Central memory CD4-positive, alpha-beta T cell (primary cell): Measurements from ENCODE around the gene GLCE.
"Not testable (repeated sequence)": the region's sequence is repeated elsewhere in the genome, so short reads cannot be mapped to it uniquely, and the experiment has no call there.

Experiments used
- DNase-seq: peaks from one replicate; pipeline ENCODE4 v3.0.0; 2022

GLCE gene

DNA sequence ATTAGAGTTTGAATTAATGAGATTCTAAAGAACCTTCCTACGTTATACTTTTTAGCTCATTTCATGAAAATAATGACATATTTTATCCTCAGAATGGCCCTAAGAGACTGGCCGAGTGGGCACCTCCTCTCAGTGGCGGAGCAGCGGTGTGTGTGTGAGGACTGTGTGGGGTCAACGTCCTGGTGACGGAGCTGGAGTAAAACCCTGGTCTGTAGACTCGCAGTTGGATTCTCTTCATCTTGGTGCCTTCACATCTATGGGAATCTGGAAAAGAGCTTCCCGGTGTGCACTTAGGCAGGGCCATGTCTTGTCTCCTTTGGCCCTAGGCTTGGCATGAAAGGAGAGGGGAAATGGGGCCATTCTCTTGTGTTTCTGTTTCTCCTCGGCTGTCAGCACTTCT lies 116.9 kb downstream of the GLCE start:
- no peak for DNase-seq

GRCh38 chr15:69279636-69280035 lies 119.2 kb downstream of the GLCE start:
- no peak for DNase-seq

DNA sequence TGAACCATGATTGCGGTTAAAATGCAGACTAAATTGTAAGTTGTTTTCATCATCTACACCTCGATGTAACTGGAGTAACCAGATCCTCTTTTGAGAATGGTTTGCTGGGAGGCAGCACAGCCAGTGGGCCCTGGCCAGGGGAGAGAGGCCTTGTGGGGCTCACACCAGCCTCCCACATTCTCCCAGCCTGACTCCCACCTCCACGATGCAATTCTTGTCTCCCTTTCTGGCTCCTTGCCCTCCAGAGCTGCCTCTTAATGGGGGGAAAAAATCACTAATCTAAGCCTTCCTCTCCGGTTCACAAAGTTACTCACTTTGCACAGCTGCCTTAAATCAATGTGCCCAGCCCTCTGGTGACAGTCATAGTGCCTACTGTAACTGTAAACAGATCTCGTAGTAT lies 120.3 kb downstream of the GLCE start:
- no peak for DNase-seq

GRCh38 chr15:69282104-69282743 lies 121.8 kb downstream of the GLCE start:
- no peak for DNase-seq

GRCh38 chr15:69285834-69286233 lies 125.4 kb downstream of the GLCE start:
- no peak for DNase-seq

- no peak for DNase-seq
These were observed 127.6 kb downstream of the GLCE start for GRCh38 chr15:69288011-69288410.

DNA sequence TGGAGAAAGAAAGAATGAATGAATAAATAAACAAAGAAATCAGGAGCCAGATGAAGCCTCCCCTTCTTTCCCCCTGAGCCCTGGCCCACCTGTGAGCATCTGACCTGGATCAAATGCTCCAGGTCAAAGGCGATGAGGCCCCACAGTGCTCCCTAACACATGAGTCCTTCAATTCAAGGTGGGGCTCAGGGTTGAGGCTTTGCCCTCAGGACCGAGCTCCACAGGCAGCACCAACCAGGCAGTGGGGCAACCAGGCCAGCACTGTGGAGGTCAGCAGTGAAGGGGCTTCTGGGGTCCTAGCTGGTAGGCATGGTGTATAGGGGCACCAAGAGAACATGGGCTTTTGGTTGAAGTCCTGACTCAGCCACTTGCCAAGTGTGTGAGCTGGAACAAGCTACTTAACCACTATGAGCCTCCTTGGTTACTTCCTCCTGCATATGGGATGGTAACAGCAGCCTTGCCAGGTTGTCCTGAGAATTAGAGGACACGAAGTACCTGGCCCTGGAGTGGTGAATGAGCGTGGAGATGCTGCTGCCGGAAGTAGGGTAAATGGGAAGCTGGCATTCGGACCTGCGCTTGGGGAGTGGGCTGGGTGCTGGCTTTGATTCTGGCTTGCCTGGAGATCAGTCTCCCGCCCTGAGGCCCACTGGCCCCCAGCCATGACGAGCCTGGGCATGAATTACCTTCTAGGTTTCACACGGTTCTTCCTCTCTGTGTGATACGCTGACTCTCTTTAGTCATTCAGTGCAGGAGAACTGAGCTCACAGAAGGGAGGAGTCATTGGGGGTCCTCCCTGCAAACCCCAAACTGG lies 128.3 kb downstream of the GLCE start:
- DNase-seq: no peak

DNA sequence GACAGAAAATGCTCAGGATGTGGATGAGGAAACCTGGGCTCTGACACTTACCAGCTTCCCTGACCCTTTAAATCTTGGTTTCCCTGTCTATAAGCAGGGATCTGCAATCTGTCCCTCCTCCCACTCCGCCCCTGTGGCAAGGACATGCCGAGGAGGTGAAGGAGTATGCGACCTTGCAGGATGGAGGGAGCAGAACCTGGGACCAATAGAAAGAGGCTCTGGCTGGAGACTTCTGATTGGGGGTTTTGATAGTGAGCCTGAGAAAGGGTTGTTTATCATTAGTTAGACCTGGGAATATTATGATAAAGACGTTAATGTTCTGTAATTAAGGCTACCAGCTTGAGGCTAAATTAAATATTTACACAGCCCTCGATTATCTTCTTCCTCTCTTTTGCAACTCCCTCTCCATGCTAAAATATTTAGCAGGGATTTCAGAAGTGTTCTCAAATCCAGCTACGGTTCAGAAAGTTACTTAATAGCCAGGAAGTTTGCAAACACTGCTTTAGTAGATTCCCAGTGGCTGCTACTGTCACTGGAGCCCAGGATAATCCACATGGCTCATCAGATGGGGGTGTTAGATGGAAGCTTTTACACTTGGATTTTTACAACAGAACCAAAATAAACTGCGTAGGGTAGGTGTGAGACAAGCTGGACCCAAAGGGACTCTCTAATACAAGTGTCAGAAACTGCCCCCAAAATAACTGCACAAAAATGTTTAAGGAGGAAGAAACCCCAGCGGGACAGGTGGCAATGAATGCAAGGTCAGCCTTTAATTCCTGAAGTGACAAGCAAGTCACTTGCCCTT lies 129.1 kb downstream of the GLCE start:
- no peak for DNase-seq

DNA sequence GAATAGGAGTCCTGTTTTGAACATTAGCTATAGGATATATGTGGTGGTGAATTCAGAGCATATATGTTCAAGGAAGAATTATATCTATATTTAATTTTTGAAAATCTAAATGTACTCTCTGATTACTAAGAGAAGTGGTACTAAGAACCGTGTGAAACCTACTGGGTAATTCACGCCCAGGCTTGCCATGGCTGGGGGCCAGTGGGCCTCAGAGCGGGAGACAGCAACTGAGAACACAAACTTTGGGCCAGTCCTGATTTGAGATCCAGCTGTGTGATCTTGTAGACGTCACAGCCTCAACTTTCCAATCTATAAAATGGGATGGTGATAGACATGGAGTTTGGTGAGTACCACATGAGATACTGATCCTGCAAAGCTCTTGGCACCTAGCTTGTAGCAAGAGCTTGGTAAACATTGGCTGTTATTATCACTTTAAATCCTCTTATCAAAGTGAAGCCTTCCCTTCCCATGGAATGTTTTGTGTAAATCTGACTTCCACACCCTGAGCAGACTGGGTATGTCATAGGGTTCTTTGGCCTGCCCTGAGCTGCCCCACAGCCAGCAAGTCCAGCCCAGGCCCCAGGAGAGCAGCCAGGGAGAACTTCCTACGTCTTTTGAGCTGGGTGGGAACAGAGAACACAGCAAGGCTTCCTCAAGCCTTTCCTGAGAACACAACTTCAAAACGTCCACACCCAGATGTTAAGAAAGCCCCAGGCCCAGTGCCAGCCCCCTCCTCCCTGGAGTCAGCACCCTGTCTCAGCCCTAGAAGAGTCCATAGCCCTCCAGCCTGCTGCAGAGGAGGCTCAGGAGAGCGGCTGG lies 130.1 kb downstream of the GLCE start:
- DNase-seq: no peak

GRCh38 chr15:69291651-69292050 lies 131.2 kb downstream of the GLCE start:
- DNase-seq: not testable (repeated sequence)

DNA sequence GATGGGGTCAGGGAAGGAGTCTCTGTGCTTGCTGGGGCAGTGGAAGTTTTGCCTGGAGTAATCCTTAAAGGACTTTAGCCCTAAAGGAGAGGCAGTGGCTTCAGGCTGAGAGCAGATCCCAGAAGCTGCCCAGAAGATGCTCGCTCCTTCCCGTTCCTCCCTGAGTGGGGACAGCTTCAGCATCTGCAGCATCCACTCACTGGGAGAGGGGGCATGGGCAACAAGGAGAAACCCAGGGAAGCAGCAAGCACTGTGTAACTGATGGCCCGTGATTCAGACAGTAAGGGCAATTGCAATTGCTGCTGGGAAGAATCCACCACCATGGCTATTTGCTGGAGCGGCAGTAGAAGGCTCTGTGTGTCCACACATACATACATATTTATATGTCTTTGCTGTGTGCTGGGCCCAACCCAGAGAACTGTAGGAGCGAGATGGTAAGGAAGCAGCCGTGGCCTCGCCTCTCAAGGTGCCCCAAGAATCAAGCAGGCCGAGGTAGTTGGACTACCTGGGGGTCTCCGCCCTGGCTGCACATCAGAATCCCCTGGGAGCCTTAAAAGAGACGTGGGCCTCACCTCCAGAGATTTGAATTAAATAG lies 132.5 kb downstream of the GLCE start:
- no peak for DNase-seq

DNA sequence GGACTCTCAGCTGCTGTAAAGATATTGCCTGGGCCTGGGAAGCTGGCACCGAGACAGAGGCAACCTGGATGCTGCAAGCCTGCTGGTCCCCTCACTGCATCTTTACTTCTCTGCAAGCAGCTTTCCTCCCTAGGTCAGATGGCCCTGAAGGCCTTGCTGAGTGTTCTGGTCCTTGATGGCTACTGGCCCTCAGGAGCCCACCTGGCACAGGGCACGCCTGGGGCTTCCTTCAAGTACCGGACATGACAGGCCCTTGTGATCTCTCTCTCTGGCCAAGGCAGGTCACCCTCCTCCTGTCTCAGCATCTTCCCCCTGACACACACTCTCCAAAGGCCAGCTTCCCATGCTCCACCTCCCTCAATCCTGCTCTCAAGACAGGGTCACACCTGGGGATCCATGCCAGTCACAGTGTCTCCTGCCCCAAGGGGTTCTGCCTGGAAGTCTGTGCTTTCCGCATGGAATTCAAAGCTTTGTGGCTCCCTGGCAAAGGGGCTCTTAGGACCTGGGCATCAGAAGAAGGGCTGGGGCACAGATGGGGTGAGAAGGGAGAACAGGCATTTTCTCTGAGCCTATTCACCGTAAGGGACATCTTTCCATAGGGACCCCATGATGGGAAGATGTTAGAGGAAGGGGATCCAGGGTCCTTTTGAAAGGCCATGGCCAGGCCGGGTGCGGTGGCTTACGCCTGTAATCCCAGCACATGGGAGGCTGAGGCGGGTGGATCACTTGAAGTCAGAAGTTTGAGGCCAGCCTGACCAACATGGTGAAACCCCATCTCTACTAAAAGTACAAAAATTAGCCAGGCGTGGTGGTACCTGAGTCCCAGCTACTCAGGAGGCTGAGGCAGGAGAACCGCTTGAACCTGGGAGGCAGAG lies 133.5 kb downstream of the GLCE start:
- no peak for DNase-seq

DNA sequence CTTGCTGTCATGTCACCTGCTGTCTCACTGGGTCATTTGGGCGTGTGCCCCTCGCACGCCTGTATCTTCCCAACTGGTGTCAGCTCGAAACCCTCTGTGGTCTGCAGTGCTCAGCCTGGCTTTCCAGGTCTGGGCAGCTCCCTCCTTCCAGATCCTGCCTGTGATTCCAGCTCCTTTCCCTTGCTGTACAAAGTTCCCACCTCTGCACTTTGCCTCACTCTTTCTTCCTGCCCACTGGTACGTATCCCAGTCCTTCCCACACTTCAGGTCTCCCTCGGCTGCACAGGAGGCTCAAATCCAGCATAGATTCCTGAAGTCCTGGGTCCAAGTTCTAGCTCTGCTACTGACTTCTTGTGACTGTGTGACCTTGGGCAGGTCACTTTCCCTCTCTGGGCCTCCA lies 136.2 kb downstream of the GLCE start:
- no peak for DNase-seq

GRCh38 chr15:69297642-69298353 lies 137.4 kb downstream of the GLCE start:
- DNase-seq: no peak

DNA sequence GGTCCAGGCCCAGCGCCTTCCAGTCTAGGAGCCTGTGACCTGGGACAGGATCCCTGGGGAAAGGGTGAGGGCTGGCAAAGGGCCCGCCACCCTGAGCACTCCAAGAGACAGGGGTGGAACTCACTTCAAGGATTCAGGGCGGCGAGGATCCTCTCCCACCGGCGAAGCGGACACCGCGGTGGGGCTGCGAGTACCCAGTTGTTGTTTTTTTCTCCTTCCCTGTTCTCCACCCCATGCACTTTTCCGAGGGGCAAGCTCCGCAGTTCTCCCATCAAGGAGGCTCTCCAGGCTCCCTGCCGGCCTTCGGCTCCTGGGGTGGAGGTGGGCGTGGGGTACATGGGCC lies 137.9 kb downstream of the GLCE start:
- DNase-seq: no peak

DNA sequence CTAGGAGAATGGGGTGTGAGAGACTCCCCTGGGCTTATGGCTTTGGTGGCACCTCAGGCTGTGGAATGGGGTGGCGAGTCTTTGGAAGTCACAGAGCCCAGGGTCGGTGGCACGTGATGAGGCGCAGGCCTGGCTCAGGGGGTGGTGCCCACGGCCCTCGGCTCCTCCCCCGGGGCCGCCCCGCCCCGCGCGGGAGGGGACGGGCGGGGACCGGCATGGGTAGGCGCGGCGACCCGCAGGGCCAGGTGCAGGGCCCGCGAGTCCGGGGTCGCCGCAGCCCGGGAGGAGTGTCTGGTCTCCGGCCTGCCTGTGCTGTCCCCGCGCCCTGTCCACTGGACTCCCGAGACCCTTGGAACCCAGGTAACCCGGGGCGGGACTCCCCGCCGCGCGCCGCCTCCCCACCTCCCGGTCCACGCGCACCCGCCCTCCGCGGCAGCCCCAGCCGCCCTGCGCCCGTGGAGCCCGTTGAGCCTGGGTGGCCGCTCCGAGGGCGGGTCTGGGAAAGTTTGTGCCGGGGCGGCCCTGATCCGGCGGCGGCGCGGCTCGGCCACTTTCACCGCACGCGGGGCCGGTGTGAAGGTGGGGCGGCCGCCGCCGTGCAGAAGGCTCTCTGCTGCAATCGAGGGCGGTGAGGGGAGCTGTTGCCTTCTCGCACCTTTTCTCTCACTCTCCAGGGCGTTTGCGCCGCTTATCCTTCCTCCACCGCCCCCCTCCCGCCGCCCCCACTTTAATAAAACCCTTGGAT lies 138.4 kb downstream of the GLCE start, which contains the start of gene PAQR5:
Gene PAQR5, plus strand, starts transcription at position 216 of the 745 bp plus-strand sequence. CDS start 61,169 bp downstream, outside the sequence.
- no peak for DNase-seq

DNA sequence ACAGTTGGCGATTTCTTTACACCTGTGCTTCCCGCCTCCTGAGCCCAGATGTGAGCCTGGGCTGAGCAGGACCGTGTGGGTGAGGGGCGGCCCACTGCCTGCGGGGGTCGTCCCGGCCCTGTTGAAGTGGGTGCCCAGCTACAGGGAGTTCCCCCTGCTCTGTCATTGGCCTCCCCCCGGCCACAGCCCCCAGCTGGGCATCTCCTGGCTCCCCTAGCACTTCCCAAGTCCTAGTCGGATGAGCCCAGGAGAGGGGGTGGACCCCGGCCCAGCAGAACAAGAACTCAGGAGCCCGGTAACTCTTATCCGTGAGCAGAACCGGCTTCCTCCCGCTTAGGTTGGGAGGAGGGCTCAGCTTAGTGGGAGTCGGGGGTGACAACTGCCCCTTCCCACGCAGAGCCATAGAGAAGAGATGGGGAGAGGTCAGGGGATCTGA lies 139.0 kb downstream of the GLCE start:
- DNase-seq: no peak

- no peak for DNase-seq
These were observed 139.6 kb downstream of the GLCE start for GRCh38 chr15:69299943-69300588.

- DNase-seq: not testable (repeated sequence)
These were observed 140.7 kb downstream of the GLCE start for GRCh38 chr15:69301101-69301500.
